GM20000 (cell line): Measurements from ENCODE around the gene UBN1.

Experiments used
- DNase-seq: peaks from one replicate; pipeline ENCODE4 v3.0.0; 2012; ENCODE audit warnings: low spot score
- TF ChIP-seq, protein P1 (sequence below): IDR thresholded peaks from 2 replicates; pipeline ENCODE4 v1.5.1; 2012; ENCODE audit warnings: mild to moderate bottlenecking, control low read depth; ENCODE audit errors: extremely low read depth, missing control alignments

UBN1 gene

DNA sequence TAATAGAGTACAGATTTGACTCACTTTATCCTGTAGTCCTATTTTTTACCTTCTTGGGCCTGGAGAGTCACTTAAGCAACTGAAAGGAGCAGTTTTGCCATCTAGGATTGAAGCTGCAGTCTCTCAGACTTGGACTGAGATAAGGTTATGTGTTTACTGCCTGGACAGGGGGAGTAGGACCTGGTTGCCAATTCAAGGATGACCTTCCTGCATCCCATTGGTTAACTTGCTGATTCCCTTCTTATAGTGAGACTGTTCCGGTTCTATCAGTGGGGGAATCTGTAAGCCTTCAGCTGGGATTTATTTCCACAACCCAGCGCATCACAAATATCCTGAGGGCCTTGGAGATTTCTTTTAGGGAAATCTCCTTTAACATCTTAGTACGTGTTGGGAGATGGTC is 2.9 kb downstream of the UBN1 start:
- TF ChIP-seq, protein P1, sequence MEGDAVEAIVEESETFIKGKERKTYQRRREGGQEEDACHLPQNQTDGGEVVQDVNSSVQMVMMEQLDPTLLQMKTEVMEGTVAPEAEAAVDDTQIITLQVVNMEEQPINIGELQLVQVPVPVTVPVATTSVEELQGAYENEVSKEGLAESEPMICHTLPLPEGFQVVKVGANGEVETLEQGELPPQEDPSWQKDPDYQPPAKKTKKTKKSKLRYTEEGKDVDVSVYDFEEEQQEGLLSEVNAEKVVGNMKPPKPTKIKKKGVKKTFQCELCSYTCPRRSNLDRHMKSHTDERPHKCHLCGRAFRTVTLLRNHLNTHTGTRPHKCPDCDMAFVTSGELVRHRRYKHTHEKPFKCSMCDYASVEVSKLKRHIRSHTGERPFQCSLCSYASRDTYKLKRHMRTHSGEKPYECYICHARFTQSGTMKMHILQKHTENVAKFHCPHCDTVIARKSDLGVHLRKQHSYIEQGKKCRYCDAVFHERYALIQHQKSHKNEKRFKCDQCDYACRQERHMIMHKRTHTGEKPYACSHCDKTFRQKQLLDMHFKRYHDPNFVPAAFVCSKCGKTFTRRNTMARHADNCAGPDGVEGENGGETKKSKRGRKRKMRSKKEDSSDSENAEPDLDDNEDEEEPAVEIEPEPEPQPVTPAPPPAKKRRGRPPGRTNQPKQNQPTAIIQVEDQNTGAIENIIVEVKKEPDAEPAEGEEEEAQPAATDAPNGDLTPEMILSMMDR = no peak
- no peak for DNase-seq

- no peak for DNase-seq
- TF ChIP-seq, protein P1 = no peak
These were observed 5.1 kb downstream of the UBN1 start for GRCh38 chr16:4852221-4852872.

- TF ChIP-seq, protein P1 = no peak
- DNase-seq = no peak
These were observed 8.1 kb downstream of the UBN1 start for GRCh38 chr16:4855371-4855770.

DNA sequence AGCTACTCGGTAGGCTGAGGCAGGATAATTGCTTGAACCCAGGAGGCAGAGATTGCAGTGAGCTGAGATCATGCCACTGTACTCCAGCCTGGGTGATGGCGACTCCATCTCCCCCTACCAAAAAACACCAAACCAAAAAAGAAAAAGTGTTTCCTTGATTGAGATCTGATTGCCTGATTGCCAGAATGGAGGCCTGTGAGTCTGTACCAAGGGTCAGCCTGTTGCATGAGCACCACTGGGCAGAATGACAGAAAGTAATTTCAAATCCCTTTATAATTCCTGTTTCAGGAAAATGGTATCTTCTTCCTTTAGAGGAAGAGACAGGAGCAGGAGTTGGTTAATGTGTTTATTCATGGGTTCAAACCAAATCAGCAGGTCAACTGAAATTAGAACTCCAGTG is 8.5 kb downstream of the UBN1 start:
- no peak for DNase-seq
- TF ChIP-seq, protein P1 = no peak

- TF ChIP-seq, protein P1 = no peak
- no peak for DNase-seq
These were observed 12.1 kb downstream of the UBN1 start for GRCh38 chr16:4859190-4859899.

DNA sequence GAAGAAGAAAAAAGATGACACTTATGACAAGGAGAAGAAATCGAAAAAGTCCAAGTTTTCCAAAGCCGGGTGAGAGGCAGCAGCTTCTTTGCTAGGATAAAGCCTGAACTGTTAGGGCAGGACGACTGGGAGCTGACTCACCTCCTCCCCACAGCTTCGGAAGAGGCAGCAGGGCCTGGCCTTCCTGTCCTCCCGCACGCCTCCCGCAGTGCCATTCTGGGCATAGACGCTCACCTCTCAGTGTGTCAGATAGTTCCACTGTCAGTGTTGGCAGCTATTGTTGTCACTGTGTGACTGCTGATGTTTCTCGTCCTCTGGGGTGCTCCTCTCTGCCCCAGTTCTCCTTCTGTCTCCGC is 12.6 kb downstream of the UBN1 start:
- TF ChIP-seq, protein P1 = no peak
- DNase-seq = no peak

DNA sequence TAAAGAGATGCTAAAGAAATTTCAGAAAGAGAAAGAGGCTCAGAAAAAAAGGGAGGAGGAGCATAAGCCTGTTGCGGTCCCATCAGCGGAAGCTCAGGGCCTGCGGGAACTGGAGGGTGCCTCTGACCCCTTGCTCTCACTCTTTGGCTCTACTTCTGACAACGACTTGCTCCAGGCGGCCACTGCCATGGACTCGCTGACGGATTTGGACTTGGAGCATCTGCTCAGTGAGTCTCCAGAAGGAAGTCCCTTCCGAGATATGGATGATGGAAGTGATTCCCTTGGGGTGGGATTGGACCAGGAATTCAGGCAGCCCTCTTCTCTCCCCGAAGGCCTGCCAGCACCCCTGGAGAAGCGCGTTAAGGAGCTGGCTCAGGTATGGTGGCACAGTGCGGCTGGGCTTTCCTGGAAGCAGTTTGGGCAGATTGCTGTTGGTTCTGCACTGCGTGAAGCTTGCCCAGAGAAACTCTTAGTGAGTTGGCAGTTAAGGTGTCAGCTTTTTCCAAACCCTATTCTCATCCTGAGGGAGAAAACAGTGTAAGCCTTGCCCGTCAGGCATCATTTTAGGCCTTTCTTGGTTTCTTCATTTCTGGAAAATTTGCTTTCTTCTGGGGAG is 13.6 kb downstream of the UBN1 start:
- TF ChIP-seq, protein P1 = no peak
- no peak for DNase-seq
